CD4-positive, alpha-beta T cell treated with Interferon gamma for 1 hour (primary cell): Measurements from ENCODE around the gene CHCHD6.

ENCODE experiments used
- DNase-seq: peaks from one replicate; pipeline ENCODE4 v3.0.0-alpha.2; 2020

Gene CHCHD6

GRCh38 chr3:126746395-126747177 lies 42.5 kb downstream of the CHCHD6 start:
- no peak for DNase-seq

DNA sequence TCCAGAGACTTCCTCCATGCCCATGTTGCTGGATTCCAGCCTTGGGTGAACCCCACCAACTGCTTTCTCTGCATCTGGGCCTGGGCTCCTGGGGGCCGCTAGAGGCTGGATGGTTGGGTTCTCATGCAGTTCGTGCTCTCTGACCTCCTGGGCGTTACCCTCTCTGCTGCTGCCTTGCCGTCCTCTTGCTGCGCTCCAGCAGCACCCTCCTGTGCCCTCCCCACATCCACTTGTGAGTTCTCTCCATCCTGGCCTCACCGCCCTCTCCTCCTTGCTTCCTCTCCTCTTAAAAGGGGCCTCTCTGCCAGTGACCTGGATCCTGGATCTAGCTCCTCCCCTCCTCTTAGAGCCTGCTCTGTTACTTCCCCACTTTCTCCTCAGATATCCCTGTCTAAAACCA lies 43.7 kb downstream of the CHCHD6 start:
- DNase-seq: no peak

- DNase-seq: no peak
Observed at GRCh38 chr3:126748701-126749546, 44.9 kb downstream of the CHCHD6 start.

DNA sequence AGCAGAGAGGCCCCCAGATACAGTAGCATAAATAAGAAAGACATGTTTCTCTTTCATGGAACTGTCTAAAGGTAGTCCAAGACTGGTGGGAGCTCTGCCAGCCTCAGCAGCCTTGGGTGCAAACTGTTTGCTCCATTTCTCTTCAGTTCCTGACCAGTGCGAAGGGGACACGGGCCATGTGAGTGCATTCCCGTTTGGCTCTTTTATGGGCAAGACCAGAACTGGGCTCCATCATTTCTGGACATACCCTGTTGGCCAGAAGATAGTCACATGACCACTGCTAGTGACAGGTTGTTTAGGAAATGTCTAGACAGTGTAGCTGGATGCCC lies 45.5 kb downstream of the CHCHD6 start:
- DNase-seq: no peak

DNA sequence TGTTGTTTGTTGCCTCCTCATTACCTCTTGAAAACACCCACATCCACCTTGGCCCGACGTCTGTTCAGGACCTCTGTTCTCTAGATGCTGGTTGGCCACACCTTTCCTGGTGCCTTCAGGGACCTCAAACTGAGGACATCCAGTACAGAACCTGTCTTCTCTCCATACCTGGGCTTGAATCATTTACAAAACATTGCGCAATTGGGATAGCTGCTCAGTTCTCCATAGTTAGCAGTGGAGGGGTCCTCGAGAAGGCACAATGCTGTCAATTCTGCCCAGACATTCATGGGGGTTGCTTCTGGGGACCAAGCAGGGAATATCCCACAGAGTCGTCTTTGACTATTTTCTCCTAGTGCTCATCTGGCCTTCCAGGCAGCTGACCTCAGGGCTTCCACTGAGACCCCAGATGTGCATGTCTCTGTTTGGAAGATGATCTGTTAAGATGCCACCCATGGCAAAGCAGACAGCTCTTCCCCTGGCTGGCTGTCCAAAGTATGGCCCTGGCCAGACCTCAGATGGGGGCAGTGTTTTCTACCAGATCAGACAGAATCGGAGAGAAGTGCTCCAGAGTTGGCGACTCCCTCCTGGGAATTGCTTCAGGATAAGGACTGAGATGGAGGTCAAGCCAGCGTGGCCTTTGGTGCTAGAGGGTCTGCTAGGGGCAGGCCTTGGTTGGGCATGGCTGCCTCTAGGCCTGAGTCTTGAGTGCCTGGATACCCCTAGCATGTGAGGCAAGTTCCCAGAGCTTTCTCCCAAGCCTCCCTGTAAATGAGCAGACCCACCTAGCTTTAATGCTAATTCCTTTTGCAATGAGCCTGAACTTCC lies 46.1 kb downstream of the CHCHD6 start:
- DNase-seq: no peak

GRCh38 chr3:126750756-126751121 lies 46.7 kb downstream of the CHCHD6 start:
- no peak for DNase-seq

DNA sequence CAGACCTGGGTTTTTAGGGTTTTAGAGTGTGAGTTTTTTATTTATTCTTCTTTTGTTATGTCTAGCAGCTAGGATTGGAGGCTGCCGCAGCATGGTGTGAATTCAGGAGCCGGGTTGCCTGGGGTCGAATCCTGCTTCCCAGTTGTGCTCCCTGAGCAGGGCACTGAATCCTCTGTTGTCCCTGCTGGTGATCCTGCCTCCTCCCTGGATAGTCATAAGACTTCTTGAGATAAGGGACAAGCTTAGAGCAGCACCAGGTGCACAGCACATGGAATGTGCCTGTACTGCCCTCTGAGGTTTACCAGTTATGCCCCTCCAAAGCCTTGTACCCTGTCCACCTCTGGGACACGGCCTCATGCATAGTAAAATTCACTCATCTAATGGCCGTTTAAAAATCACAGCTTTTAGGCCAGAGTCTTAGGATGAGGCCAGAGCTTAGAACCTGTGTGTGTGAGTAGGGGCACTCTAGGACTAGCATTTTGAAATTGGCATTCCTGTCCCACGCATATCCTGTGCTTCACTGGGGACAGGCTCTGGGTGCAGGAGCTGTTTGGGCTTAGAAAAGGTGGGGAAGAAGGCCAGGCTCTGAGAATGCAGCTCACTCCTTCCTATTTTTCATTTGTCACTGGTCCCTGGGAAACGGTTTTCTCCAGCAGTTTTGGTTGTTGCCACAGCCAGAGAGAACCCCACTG lies 47.7 kb downstream of the CHCHD6 start:
- no peak for DNase-seq

DNA sequence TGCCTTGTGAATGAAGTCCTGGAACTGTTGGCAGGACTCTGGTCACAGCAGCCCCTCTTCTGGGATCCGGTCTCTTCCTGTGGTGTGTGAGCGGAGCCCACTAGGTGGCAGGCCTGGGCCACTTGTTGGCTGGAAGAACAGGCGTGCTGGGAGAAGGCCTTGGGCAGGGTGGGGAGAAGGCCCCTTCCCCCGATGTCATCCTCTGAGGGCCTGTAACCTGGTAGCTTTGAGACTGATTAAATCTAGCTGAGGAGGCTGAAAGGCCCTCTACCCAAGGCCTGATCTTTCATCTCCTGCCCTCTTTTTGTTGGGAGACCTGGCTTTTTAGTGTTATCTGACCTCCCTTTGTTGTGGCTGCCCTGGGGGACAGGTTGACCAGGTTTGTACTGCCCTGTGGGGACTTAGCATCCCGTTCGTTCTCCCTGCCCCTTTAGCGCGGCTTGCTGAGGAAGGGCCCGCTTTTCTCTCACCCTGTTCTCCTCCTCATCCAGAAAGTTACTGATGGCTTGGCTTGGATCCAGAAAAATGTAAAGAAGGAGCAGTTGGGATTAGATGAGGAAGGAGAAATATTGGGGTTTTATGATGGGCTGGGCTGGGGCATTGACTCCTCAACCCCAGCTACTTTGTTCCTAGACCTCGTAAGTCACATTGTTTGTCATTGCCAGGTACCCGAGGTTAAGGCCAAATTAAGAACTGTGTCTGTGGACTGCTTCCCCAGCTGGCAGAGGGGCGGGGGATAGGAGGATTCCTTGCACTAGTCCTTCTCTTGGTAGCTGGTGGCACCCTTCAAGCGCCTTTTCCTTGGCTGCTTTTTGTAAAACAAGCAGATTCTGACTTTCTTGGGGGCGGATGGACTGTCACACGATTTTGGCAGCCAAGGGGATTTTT lies 48.5 kb downstream of the CHCHD6 start:
- peak; percentile 44 for DNase-seq

DNA sequence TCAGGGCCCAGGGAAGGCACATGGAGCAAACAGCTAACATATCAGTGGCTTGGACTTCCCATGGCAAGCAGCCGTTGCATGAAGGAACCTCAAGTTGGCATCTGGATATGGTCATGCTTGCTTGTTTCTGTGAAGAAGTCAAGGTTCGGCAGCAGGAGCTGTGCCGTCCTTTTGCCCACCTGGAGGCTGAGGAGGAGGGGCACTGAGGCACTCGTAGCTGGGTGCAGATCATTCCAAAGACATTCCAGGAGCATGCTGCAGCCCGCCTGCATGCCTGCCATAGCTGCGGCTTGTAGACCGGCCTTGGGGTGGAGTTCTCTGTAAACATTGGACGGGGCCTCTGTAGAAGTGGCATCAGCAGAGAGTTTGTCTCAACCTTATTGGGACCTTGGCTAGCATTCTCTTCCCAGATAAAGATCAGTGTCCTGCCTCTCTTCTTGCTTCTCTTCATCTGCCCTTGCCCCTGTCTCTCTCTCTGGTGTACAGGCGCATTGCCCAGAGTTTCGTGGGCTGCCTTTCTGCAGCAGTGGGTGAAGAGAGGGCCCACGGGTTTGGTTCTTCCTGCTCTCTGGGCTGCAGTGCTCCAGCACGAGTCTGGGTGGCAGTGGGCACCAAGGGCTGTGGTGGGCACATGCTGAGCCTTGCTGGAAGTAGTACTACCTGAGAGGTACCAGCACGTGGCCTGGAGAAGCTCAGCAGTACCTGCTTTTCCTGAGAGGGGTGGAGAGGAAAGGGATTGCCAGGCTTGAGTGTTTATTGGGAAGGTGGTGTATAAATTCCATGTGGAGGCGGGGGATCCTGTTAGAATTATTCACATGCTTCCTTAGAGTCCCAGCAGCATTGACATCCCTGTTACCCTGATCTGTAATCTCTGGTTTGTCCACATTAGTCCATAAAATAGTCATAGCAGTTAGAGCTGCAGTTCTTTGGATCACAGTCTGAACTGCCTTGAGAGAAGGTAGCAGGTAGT lies 49.4 kb downstream of the CHCHD6 start:
- DNase-seq: no peak

DNA sequence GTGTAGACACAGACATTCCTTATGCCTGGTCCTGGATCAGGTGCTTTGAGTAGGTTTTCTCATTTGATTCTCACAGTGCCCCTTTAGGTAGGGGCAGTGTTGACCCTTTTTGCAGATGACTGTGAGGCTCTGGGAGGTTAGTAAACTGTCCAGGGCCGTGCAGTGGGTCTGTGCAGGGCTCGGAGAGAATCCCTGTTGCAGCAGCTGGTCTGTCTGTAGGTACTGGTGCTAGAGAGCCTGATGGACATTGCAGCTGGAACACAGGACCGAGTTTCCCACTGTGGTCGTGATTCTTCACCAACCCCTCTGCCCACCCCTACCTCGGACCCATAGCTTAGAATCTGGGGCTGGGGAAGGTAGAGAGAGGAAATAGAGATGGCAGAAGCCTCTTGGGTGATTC lies 51.8 kb downstream of the CHCHD6 start:
- DNase-seq: no peak

DNA sequence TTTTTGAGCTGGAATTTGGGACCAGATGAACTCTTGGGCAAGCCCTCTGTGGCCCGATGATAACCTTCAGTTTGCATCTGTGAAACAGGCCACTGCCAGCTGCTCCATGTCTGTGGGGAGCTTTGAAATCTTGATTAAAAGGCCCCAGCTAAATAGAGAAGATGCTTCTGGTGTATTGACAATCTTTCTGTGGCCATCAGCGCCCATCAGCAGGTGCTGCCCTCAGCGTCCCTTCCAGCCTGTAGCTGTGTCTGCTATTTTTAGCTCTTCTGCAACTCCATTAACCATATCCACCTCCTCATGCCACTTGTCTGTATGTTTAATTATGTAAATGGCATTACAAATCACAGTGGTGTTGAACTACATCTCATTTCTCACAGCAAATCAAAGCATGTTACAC lies 54.0 kb downstream of the CHCHD6 start:
- DNase-seq: no peak

GRCh38 chr3:126758882-126759281 lies 54.8 kb downstream of the CHCHD6 start:
- DNase-seq: no peak

GRCh38 chr3:126760541-126760940 lies 56.5 kb downstream of the CHCHD6 start:
- DNase-seq: no peak

DNA sequence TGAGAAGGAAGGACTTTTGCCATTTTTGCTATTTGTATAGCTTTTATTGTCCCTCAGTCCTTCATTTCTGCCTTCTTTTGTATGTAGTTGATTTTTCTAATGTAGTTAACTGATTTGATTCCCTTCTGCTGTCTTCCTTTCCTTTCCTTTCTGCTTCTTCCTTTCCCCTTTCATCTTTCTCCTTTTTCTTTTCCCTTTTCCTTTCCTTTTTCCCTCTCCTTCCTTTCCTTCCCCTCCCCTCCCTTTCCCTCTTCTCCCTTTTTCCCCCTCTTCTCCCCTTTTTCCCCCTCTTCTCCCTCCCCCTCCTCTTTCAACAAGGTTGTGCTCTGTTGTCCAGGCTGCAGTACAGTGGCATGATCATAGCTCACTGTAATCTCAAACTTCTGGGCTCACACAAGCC lies 59.0 kb downstream of the CHCHD6 start:
- no peak for DNase-seq

GRCh38 chr3:126765187-126766069 lies 61.4 kb downstream of the CHCHD6 start:
- DNase-seq: no peak

- DNase-seq: no peak
Observed at GRCh38 chr3:126766653-126767052, 62.6 kb downstream of the CHCHD6 start.

GRCh38 chr3:126768903-126769302 lies 64.9 kb downstream of the CHCHD6 start:
- DNase-seq: no peak

- DNase-seq: no peak
Observed at GRCh38 chr3:126770096-126770495, 66.1 kb downstream of the CHCHD6 start.

DNA sequence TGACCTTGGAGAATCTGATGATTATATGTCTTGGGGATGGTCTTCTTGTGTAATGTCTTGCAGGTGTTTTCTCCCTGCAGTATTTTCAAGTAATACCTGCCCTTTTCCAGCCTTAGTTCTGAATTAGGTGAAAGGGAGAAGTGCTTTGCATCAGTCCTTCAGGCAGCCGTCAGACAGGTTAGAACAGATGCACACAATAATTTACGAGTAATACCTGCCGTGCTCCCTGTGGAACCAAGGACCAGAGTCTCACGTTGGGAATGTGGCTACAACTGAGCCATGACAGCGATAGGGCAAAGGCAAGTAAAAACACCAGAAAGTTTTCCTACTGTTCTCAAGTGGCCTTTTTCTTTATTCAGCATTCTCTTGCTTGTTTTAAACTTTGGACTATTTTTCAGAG lies 69.1 kb downstream of the CHCHD6 start:
- no peak for DNase-seq

DNA sequence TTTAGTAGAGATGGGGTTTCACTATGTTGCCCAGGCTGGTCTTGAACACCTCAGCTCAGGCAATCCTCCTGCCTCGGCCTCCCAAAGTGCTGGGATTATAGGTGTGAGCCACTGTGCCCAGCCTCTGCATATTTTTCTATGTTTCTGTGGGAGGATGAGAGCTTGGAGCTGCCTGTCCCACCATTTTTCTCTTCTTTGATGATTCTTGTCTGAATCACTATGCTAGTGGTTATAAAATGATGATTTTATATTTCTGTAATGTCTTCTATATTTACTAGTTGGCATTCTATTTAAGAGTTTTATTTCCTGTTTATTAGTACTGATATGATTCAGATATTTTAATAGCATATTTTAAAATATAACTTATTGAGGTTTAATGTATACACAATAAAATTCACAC lies 69.7 kb downstream of the CHCHD6 start:
- no peak for DNase-seq
